AG09309 (cell line): Measurements from ENCODE around the gene PDE3B.
"Not testable (repeated sequence)": the region's sequence is repeated elsewhere in the genome, so short reads cannot be mapped to it uniquely, and the experiment has no call there.

ENCODE experiments used
- DNase-seq: peaks from one replicate; pipeline ENCODE4 v3.0.0-alpha.2; 2010; ENCODE audit warnings: low read depth
- H3K4me3 ChIP-seq: 2 replicates; pipeline ENCODE4 v1.5.1; 2011; ENCODE audit warnings: mild to moderate bottlenecking, low read depth, low read length, moderate library complexity; ENCODE audit not compliant: control insufficient read depth
- TF ChIP-seq, protein P1 (sequence below): IDR thresholded peaks from 2 replicates; pipeline ENCODE4 v1.5.1; 2011; ENCODE audit warnings: mild to moderate bottlenecking, low read depth, low read length, inconsistent platforms; ENCODE audit not compliant: insufficient read depth, control insufficient read depth; ENCODE audit errors: missing control alignments

The PDE3B gene

DNA sequence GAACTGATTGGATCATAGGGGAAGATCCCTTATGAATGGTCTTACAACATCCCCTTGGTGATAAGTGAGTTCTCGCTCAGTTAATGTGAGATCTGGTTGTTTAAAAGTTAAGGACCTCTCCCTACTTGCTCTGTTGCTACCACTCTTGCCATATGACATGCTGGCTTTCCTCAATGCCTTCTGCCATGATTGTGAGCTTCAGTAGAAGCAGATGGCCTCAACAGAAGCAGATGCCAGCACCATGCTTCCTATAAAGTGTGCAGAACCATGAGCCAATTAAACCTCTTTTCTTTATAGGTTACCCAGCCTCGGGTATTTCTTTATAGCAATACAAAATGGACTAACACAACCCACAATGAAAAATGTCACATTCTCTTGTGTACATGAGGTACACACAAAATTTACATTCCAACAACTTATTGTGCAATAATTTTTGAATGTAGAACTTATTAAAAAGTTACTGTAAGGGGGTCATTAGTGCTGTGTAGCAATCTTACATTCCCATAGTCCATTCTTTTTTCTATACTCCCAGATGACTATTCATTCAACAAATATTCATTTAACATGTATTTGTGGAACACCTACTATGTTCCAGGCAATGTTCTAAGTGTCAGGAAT is 238.1 kb downstream of the PDE3B start:
- H3K4me3 ChIP-seq = no peak overlapping the region
- DNase-seq = no peak
- TF ChIP-seq, protein P1, sequence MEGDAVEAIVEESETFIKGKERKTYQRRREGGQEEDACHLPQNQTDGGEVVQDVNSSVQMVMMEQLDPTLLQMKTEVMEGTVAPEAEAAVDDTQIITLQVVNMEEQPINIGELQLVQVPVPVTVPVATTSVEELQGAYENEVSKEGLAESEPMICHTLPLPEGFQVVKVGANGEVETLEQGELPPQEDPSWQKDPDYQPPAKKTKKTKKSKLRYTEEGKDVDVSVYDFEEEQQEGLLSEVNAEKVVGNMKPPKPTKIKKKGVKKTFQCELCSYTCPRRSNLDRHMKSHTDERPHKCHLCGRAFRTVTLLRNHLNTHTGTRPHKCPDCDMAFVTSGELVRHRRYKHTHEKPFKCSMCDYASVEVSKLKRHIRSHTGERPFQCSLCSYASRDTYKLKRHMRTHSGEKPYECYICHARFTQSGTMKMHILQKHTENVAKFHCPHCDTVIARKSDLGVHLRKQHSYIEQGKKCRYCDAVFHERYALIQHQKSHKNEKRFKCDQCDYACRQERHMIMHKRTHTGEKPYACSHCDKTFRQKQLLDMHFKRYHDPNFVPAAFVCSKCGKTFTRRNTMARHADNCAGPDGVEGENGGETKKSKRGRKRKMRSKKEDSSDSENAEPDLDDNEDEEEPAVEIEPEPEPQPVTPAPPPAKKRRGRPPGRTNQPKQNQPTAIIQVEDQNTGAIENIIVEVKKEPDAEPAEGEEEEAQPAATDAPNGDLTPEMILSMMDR = no peak

DNA sequence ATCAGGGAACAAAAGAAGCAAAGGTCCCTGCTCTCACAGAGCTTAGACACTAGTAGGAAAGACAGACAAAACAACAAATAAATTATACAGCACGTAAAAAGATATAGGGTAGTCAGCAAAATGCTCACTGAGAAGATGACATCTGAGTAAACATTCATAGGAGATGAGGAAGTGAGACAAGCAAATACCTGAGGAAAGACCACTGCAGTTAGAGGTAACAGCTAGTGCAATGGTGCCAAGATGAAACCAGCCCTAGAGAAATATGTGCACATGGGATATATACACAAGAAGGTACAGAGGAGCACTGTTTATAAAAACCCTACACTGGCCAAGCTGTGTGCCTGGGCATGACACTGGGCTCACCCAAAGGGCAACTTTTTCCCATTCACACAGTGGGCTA is 238.6 kb downstream of the PDE3B start:
- DNase-seq = no peak

DNA sequence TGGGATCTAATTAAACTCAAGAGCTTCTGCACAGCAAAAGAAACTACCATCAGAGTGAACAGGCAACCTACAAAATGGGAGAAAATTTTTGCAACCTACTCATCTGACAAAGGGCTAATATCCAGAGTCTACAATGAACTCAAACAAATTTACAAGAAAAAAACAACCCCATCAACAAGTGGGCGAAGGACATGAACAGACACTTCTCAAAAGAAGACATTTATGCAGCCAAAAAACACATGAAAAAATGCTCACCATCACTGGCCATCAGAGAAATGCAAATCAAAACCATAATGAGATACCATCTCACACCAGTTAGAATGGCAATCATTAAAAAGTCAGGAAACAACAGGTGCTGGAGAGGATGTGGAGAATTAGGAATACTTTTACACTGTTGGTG is 240.1 kb downstream of the PDE3B start:
- DNase-seq, H3K4me3 ChIP-seq: not testable (repeated sequence)

More for the DNA sequence above, 238.6 kb downstream of the PDE3B start:
- no peak overlapping the region for H3K4me3 ChIP-seq
- TF ChIP-seq, protein P1 = no peak

DNA sequence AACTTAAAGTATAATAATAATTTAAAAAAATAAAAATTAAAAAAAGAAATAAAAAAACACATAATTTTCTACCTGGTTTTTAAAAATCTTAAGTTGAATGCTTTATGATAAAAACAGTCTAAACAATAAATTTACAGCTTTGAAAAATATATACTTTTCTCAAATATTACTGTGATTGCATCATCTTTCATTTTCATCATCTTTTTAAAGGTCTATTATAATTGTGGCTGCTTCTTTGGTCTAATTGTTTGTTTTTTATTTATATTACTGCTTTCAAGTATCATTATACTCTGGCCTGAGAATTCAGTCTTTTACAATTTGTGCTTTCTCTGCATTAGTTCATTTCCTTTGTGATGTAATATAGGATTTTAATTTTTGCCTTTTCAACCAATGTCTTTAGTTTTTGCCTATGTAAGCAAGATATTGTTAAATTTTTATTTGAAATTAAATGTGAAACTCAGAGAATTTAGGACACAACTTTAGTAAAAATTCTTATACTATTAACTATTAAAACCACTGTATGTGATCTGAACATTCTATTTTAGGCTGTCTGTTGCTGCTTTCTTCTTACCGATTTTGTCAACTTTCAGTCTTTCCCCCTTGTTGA is 241.2 kb downstream of the PDE3B start:
- no peak for DNase-seq
- TF ChIP-seq, protein P1 = no peak
- H3K4me3 ChIP-seq = no peak overlapping the region

DNA sequence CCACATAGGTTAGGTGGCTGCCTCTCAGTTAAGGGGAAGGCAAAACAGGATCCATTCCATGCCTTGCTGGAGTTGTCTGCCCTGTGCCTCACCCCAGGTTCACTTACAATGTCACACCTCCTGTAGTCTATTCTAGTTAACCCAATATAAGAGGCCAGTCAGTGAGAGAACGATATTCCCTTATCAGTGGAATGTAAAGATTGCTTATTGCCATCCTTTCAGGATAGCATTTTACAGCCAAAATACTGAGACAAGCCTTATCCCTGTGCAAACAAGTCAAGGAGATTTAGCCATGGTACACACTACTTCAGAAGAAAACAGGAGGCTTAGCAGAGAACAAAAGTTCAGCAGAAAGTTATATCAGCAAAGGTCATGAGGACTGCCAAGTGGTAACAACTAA is 242.9 kb downstream of the PDE3B start:
- no peak for DNase-seq
- TF ChIP-seq, protein P1 = no peak
- no peak overlapping the region for H3K4me3 ChIP-seq

DNA sequence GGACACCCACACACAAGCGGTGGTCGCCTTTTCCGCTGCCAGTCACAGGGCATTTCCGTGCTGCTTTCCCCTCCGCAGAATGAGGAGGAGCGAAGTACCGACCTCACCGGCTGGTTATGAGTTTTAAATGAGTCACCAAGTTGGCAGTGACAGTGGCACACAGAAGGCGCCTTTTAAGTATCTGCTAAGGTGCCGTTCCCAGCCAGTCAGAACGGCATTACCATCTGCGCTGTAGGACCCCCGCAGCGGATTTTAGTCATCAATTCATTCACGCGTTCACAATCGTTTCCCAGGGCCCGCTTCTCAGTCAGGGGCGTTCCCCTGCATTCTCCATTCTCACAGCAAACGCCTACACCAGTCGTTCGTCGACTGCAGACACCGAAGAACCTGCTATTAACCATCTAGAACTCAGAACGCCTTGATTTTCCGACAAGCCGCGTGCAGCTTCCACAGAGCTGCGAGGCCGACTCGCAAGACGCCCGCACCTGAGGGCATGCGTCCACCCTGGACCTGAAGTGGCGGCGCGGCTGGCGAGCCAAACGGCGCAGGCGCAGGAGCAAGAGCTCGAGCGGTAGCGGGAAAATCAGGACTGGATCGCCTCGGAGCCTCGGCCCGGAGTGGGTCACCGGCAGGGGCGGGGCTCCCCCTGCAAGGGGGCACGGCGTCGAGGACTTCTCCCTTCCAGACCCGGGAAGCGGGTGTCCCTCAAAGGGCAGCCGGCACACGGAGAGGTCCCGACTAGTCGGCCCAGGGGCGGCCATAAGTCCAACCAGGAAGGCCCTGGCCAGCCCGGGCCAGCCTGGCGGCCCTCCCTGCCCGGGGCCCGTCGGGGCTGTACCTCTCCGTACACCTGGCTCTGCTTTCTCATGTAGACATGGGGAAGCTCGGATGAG is 247.8 kb downstream of the PDE3B start:
- H3K4me3 ChIP-seq = peak overlapping the region; percentile 86
- peak; percentile 40 for DNase-seq
- TF ChIP-seq, protein P1 = no peak

DNA sequence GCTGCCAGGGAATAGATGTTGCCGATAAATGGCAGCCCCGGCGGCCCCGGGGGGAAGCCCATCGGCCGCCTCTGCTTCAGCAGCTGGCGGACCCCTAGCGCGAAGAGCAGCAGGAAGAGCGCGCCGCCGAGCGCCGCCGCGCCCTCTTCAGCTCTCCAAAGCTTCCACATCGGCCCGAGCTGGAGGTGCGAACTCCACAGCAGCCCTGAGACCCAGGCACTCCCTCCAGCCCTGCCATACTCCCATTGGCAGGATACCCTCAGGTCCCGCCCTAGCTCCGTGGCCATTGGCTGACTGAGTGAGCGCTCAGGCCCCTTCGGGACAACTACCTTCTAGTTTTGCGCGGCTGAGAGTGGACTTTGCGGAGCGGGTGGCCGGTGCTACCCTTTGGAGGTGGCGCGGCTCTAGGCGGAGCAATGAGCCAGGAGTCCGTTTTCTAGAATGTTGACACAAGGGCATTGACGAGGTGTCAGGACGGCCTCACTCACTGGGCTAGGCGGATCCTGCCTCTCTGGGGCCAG is 248.5 kb downstream of the PDE3B start, which contains the start of gene CYP2R1:
TSS of gene CYP2R1 (minus strand) at position 196 of the 521 bp plus-strand sequence. CDS start at position 170, 26 bp downstream.
- DNase-seq = peak; percentile 90
- H3K4me3 ChIP-seq = peak within 1 kb of the TSS; percentile 86
- TF ChIP-seq, protein P1 = no peak
